IMR-90 (cell line): Measurements from ENCODE around the gene ATP6V1F. TPM values are rescaled to one million over a fixed set of nuclear protein-coding genes. Genes with fewer than 3 reads are reported as not detected.

Source experiments
- ATAC-seq: fragments of 200-7000 bp; cut with Tn5 transposase; 2 replicates; pipeline ENCODE4 v1.9.1; 2020; ENCODE audit warnings: low read depth, mild to moderate bottlenecking, moderate library complexity
- BruUV-seq: library from RNA; stranded (reverse); fragments of 400-500 nt; replicated peaks from 2 replicates; lab custom pipeline; 2021; lab: Mats Ljungman, UMichigan
- CTCF ChIA-PET: fragments of 300-600 bp; formaldehyde crosslinking; extraction: SDS; loops from one replicate; lab custom pipeline; 2021; ENCODE audit warnings: antibody characterized with exemption; lab: Yijun Ruan, JAX
- POLR2A ChIA-PET: fragments of 300-600 bp; sonication (Branson Sonifier 250); formaldehyde crosslinking; loops from one replicate; lab custom pipeline; 2022; ENCODE audit warnings: antibody characterized with exemption; ENCODE audit not compliant: unreplicated experiment; lab: Charles Lee
- DNase-seq: peaks from one replicate; pipeline ENCODE4 v3.0.0; 2013
- H2AFZ ChIP-seq: replicated peaks from 2 replicates; pipeline ENCODE3; 2013; ENCODE audit warnings: low read length, mild to moderate bottlenecking; ENCODE audit not compliant: poor library complexity
- H2AK5ac ChIP-seq: 2 replicates; pipeline ENCODE4 v1.6.1; 2013; ENCODE audit warnings: low read depth, low read length, inconsistent platforms
- H2AK9ac ChIP-seq: replicated peaks from 2 replicates; pipeline ENCODE3; 2013; ENCODE audit warnings: mild to moderate bottlenecking, low read depth, low read length, moderate library complexity; ENCODE audit not compliant: poor library complexity
- H2BK120ac ChIP-seq: 2 replicates; pipeline ENCODE4 v1.6.1; 2013; ENCODE audit warnings: low read depth, low read length, inconsistent platforms
- H2BK15ac ChIP-seq: 3 replicates; pipeline ENCODE4 v1.6.1; 2013; ENCODE audit warnings: low read depth, low read length, inconsistent platforms
- H2BK20ac ChIP-seq: 2 replicates; pipeline ENCODE4 v1.6.1; 2013; ENCODE audit warnings: low read depth, mild to moderate bottlenecking, inconsistent platforms, low read length, moderate library complexity
- H2BK5ac ChIP-seq: 2 replicates; pipeline ENCODE4 v1.6.1; 2013; ENCODE audit warnings: mild to moderate bottlenecking, low read depth, low read length, inconsistent platforms; ENCODE audit not compliant: poor library complexity, severe bottlenecking
- H3K14ac ChIP-seq: replicated peaks from 2 replicates; pipeline ENCODE4 v1.6.1; 2013; ENCODE audit warnings: low read depth, low read length, inconsistent platforms
- H3K18ac ChIP-seq: 2 replicates; pipeline ENCODE4 v1.6.1; 2013; ENCODE audit warnings: low read depth, low read length, control low read depth
- H3K23ac ChIP-seq: 2 replicates; pipeline ENCODE4 v1.6.1; 2013; ENCODE audit warnings: low read depth, low read length, inconsistent platforms
- H3K27ac ChIP-seq: 2 replicates; pipeline ENCODE4 v1.5.1; 2013; ENCODE audit warnings: mild to moderate bottlenecking, control low read depth, low read length; ENCODE audit not compliant: insufficient read depth
- H3K27me3 ChIP-seq: 2 replicates; pipeline ENCODE4 v1.6.1; 2013; ENCODE audit warnings: low read length; ENCODE audit not compliant: control insufficient read depth, insufficient read depth
- H3K36me3 ChIP-seq: 2 replicates; pipeline ENCODE4 v1.6.1; 2013; ENCODE audit warnings: low read length, mixed read lengths; ENCODE audit not compliant: control insufficient read depth, insufficient read depth
- H3K4ac ChIP-seq: 2 replicates; pipeline ENCODE4 v1.6.1; 2013; ENCODE audit warnings: low read depth, low read length, inconsistent platforms
- H3K4me1 ChIP-seq: 2 replicates; pipeline ENCODE4 v1.6.1; 2013; ENCODE audit warnings: low read length, mixed read lengths; ENCODE audit not compliant: control insufficient read depth, insufficient read depth
- H3K4me2 ChIP-seq: 2 replicates; pipeline ENCODE4 v1.6.1; 2013; ENCODE audit warnings: low read depth, mild to moderate bottlenecking, control low read depth, low read length, moderate library complexity
- H3K4me3 ChIP-seq: 2 replicates; pipeline ENCODE4 v1.5.1; 2013; ENCODE audit warnings: low read depth, mild to moderate bottlenecking, control low read depth, low read length, moderate library complexity; ENCODE audit not compliant: insufficient read depth
- H3K56ac ChIP-seq: 2 replicates; pipeline ENCODE4 v1.6.1; 2013; ENCODE audit warnings: low read length, inconsistent platforms; ENCODE audit not compliant: insufficient read depth; ENCODE audit errors: extremely low read depth
- H3K79me1 ChIP-seq, 2 experiments: 2 replicates each; pipeline ENCODE4 v1.6.1; 2013; ENCODE audit warnings: low read length in 2 of 2, inconsistent platforms in 1 of 2, low read depth in 1 of 2
- H3K9ac ChIP-seq: 2 replicates; pipeline ENCODE4 v1.6.1; 2013; ENCODE audit warnings: low read depth, low read length, control low read depth
- H3K9me1 ChIP-seq: 2 replicates; pipeline ENCODE4 v1.6.1; 2013; ENCODE audit warnings: low read length, inconsistent platforms; ENCODE audit not compliant: insufficient read depth
- H3K9me3 ChIP-seq: 2 replicates; pipeline ENCODE4 v1.6.1; 2013; ENCODE audit warnings: low read length; ENCODE audit not compliant: control insufficient read depth, insufficient read depth
- H4K20me1 ChIP-seq: 2 replicates; pipeline ENCODE4 v1.6.1; 2013; ENCODE audit warnings: low read length, inconsistent platforms; ENCODE audit not compliant: insufficient read depth
- H4K5ac ChIP-seq: 2 replicates; pipeline ENCODE4 v1.6.1; 2013; ENCODE audit warnings: mild to moderate bottlenecking, low read depth, low read length, control low read depth
- H4K8ac ChIP-seq, 2 experiments: 2 replicates each; pipeline ENCODE4 v1.6.1; 2013; ENCODE audit warnings: low read depth in 2 of 2, low read length in 2 of 2, control low read depth in 1 of 2, inconsistent platforms in 1 of 2
- H4K91ac ChIP-seq: 2 replicates; pipeline ENCODE4 v1.6.1; 2013; ENCODE audit warnings: low read depth, low read length, inconsistent platforms; ENCODE audit not compliant: insufficient read depth
- CEBPB ChIP-seq: IDR thresholded peaks from 2 replicates; pipeline ENCODE4 v1.6.1; 2012; ENCODE audit warnings: low read depth, low read length, improper control_type of control experiment
- CHD1 ChIP-seq: IDR thresholded peaks from 2 replicates; pipeline ENCODE4 v1.6.1; 2012; ENCODE audit warnings: low read depth, low read length, improper control_type of control experiment
- CTCF ChIP-seq: conservative IDR thresholded peaks from 2 replicates; pipeline ENCODE4 v1.5.1; 2012; ENCODE audit warnings: mild to moderate bottlenecking, low read depth, low read length, improper control_type of control experiment
- FOS ChIP-seq: fragments of 150-350 bp; IDR thresholded peaks from 2 replicates; pipeline ENCODE4 v1.6.1; 2016; ENCODE audit warnings: low read depth, low read length
- MAFK ChIP-seq: IDR thresholded peaks from 2 replicates; pipeline ENCODE4 v1.6.1; 2012; ENCODE audit warnings: low read depth, low read length, improper control_type of control experiment
- POLR2A ChIP-seq: IDR thresholded peaks from 2 replicates; pipeline ENCODE4 v1.6.1; 2012; ENCODE audit warnings: mild to moderate bottlenecking, low read depth, low read length
- RCOR1 ChIP-seq: IDR thresholded peaks from 2 replicates; pipeline ENCODE4 v1.6.1; 2012; ENCODE audit warnings: mild to moderate bottlenecking, low read length, improper control_type of control experiment; ENCODE audit not compliant: insufficient replicate concordance
- SMC3 ChIP-seq: fragments of 150-350 bp; IDR thresholded peaks from 2 replicates; pipeline ENCODE4 v1.6.1; 2016; ENCODE audit warnings: low read depth, mild to moderate bottlenecking, antibody characterized with exemption, low read length, moderate library complexity
- USF2 ChIP-seq: fragments of 150-350 bp; IDR thresholded peaks from 2 replicates; pipeline ENCODE4 v1.6.1; 2017; ENCODE audit warnings: mild to moderate bottlenecking, antibody characterized with exemption, low read length, low read depth
- WGBS, 2 experiments: methylation state at CpG; one replicate each; pipeline versions ENCODE4 v1.1.5 to v1.1.7; 2013; ENCODE audit warnings: missing lambda C conversion rate in 2 of 2; ENCODE audit not compliant: insufficient read length in 1 of 2; ENCODE audit errors: extremely low coverage in 2 of 2; 5-methylcytosine and 5-hydroxymethylcytosine counted together
- dilution Hi-C: fragments of 300-500 bp; cut with HindIII; formaldehyde crosslinking; loops from one replicate; pipeline ENCODE4 v1.14.3; 2018; ENCODE audit warnings: low sequenced_read_pairs; ENCODE audit not compliant: unreplicated experiment
- in situ Hi-C: fragments of 300-500 bp; cut with MboI; formaldehyde crosslinking; loops from 3 replicates; pipeline ENCODE4 v1.14.3; 2019; ENCODE audit warnings: low sequenced_read_pairs, inconsistent platforms, mixed read lengths
- intact Hi-C: fragments of 100-400 bp; cut with micrococcal nuclease; formaldehyde crosslinking; loops from 2 replicates; pipeline ENCODE4 v1.10.0; 2022
- polyA plus RNA-seq, 3 experiments: library from polyadenylated mRNA; depleted of rRNA; stranded (reverse); fragments of >200 nt; gene quantifications; 2 replicates each; pipeline ENCODE4 v1.2.3, GENCODE V29; 2012; ENCODE audit warnings: low replicate concordance in 1 of 3
- total RNA-seq: library from RNA; depleted of rRNA; stranded (reverse); fragments of >200 nt; gene quantifications from 2 replicates; pipeline ENCODE4 v1.2.3, GENCODE V29; 2012

Gene ATP6V1F
- total and polyA plus RNA-seq, 2 of the 4 experiments (the other 2 are of a cell fraction) = 104 to 321 TPM

GRCh38 chr7:128913870-128914565 is 51.4 kb downstream of the ATP6V1F start:
- ChIA-PET POLR2A (no interaction called here), CTCF (no interaction called here)
- Histone ChIP-seq H2AFZ (no peak overlapping the region), H3K56ac (no peak overlapping the region), H3K9me3 (peaks cover 5% of the 10 kb centered on the region), H2BK15ac (no peak overlapping the region), H3K23ac (no peak overlapping the region), H2BK5ac (no peak overlapping the region), H3K9me1 (no peaks in the 10 kb centered on the region), H3K27me3 (peaks cover 80% of the 10 kb centered on the region), H3K27ac (no peak overlapping the region), H2BK120ac (no peak overlapping the region), H4K8ac (no peak overlapping the region), H3K14ac (no peak overlapping the region), H3K4me1 (peaks cover 2% of the 10 kb centered on the region; the same call in 1 of the 2 replicates), H2BK20ac (no peak overlapping the region), H3K36me3 (no peaks in the 10 kb centered on the region), H3K4me3 (no peak overlapping the region), H4K91ac (no peak overlapping the region), H4K5ac (no peak overlapping the region), H3K18ac (no peak overlapping the region), H3K4me2 (no peak overlapping the region), H3K4ac (no peak overlapping the region), H2AK5ac (no peak overlapping the region), H4K20me1 (0 out of 2 replicates have a peak, but pooled peaks cover 3% of the 10 kb centered on the region), H3K79me1 (no peaks in the 10 kb centered on the region), H2AK9ac (no peak overlapping the region), H3K9ac (no peak overlapping the region)
- intact Hi-C loops = no loop called here
- dilution Hi-C loops = no loop called here
- TF ChIP-seq CTCF (no peak), POLR2A (no peak), SMC3 (no peak), FOS (no peak), RCOR1 (no peak), USF2 (no peak), CEBPB (no peak), MAFK (no peak), CHD1 (no peak)
- in situ Hi-C loops = no loop called here
- no TSS peak for BruUV-seq
- ATAC-seq (no peak), DNase-seq (no peak)
- WGBS, 2 experiments = 68% methylated on average over 6 of the region's 10 CpGs; no CpG with 5 or more reads in 1 of the 2 experiments
